Mesodermal cell (in vitro differentiated cells): Measurements from ENCODE around the gene TRMT1.
"Not testable (repeated sequence)": the region's sequence is repeated elsewhere in the genome, so short reads cannot be mapped to it uniquely, and the experiment has no call there.

Source experiments
- H3K27ac ChIP-seq: 2 replicates; pipeline ENCODE4 v1.7.0; 2013; ENCODE audit warnings: mild to moderate bottlenecking, low read depth, low read length, moderate library complexity; ENCODE audit not compliant: severe bottlenecking
- H3K36me3 ChIP-seq: 2 replicates; pipeline ENCODE4 v1.7.1; 2013; ENCODE audit warnings: mild to moderate bottlenecking, low read length, moderate library complexity; ENCODE audit not compliant: control insufficient read depth, insufficient read depth
- H3K4me1 ChIP-seq: one replicate; pipeline ENCODE4 v1.7.1; 2013; ENCODE audit warnings: mild to moderate bottlenecking, low read length; ENCODE audit not compliant: insufficient read depth, control insufficient read depth, poor library complexity, severe bottlenecking
- H3K4me3 ChIP-seq: 2 replicates; pipeline ENCODE4 v1.7.0; 2013; ENCODE audit warnings: low read length, control low read depth, mild to moderate bottlenecking; ENCODE audit not compliant: insufficient read depth, poor library complexity, severe bottlenecking; ENCODE audit errors: extremely low read depth
- H3K9me3 ChIP-seq: 2 replicates; pipeline ENCODE4 v1.7.1; 2013; ENCODE audit warnings: mild to moderate bottlenecking, low read length, moderate library complexity; ENCODE audit not compliant: control insufficient read depth
- WGBS, 2 experiments: methylation state at CpG; one replicate each; pipeline ENCODE4 v1.1.5; 2013; ENCODE audit warnings: missing lambda C conversion rate in 2 of 2; ENCODE audit not compliant: insufficient coverage in 2 of 2; 5-methylcytosine and 5-hydroxymethylcytosine counted together

Gene TRMT1

DNA sequence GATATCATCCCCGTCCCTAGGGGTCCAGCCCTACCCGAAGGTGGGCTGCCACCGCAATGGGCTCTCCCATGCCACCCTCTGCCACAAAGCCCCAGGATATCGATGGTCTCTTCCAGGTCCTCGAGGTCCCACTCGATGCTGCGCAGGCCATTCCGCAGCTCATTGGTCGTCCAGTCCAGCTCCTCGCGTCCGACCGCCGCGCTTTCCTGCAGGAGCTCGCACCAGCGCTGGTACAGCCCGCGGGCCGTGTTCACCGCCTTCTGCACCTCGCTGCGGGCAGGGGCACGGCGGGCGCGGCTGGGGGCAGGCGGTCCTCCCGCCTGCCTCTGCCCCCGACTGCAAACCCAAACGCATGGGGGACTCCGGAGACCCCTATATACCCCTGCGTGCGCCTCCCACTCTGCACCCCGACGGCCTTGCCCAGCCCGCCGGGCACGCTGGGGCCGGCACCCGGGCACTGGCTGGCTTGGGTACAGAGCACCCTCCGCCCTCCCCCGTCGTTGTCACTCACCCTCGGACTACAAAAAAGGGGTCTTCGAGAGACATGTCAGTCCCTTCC is 33.2 kb upstream of the TRMT1 start:
- H3K27ac ChIP-seq = peak overlapping the region; percentile 43
- no peaks in the 10 kb centered on the region for H3K4me1 ChIP-seq
- H3K4me3 ChIP-seq = peak overlapping the region; percentile 99
- H3K9me3 ChIP-seq = no peaks in the 10 kb centered on the region
- WGBS, 2 experiments = 0 to 1% methylated on average over 37 to 43 of the region's 46 CpGs
- H3K36me3 ChIP-seq = peaks cover 16% of the 10 kb centered on the region

DNA sequence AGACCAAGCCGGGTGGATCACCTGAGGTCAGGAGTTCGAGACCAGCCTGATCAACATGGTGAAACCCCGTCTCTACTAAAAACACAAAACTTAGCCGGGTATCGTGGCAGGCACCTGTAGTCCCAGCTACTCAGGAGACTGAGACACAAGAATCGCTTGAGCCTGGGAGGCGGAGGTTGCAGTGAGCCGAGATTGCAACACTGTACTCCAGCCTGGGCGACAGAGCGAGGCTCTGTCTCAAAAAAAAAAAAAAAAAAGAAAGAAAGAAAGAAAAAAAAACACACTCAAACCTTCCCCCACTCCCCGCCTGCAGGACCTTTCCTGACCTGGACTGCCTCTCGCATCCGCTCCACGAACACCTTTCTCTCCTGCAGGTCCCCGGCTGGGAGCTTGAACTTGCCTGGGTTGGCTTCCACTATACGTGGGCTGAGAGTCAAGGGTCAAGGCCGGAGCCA is 32.7 kb upstream of the TRMT1 start:
- 62 to 88% methylated on average over 5 to 14 of the region's 17 CpGs for WGBS, 2 experiments

DNA sequence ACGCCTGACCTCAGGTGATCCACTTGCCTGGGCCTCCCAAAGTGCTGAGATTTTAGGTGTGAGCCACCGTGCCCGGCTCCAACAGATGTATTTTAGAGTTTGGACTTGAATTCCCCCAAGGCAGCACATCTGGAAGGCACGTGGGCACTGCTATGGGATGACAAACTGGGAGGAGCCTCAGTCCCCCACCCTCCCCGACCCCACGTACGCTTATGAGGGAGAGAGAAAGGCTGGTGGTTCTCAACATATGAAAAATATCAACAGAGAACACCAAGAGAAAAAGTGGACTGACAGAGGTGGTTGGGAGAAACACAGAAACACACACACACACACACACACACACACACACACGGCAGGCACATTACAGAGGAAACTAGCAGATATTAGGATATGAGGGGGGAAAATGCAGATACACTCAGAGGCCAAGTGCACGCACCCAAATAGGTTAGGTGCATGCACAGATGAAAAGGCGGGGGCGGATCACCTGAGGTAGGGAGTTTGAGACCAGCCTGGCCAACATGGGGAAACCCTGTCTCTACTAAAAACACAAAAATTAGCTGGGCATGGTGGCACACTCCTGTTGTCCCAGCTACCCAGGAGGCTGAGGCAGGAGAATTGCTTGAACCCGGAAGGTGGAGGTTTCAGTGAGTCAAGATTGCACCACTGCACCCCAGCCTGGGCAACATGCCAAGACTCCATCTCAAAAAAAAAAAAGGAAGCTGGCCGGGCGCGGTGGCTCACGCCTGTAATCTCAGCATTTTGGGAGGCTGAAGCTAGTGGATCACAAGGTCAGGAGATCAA is 30.4 kb upstream of the TRMT1 start:
- Histone ChIP-seq H3K9me3 (no peaks in the 10 kb centered on the region), H3K27ac (no peak overlapping the region), H3K4me1 (no peaks in the 10 kb centered on the region), H3K4me3 (no peak overlapping the region), H3K36me3 (peaks cover 11% of the 10 kb centered on the region)
- WGBS, 2 experiments = 90 to 94% methylated on average over 7 to 8 of the region's 16 CpGs

More for the DNA sequence above, 32.7 kb upstream of the TRMT1 start:
- Histone ChIP-seq H3K4me3 (peak overlapping the region; percentile 99), H3K36me3 (peaks cover 16% of the 10 kb centered on the region)
- H3K27ac ChIP-seq, H3K9me3 ChIP-seq, H3K4me1 ChIP-seq: not testable (repeated sequence)

DNA sequence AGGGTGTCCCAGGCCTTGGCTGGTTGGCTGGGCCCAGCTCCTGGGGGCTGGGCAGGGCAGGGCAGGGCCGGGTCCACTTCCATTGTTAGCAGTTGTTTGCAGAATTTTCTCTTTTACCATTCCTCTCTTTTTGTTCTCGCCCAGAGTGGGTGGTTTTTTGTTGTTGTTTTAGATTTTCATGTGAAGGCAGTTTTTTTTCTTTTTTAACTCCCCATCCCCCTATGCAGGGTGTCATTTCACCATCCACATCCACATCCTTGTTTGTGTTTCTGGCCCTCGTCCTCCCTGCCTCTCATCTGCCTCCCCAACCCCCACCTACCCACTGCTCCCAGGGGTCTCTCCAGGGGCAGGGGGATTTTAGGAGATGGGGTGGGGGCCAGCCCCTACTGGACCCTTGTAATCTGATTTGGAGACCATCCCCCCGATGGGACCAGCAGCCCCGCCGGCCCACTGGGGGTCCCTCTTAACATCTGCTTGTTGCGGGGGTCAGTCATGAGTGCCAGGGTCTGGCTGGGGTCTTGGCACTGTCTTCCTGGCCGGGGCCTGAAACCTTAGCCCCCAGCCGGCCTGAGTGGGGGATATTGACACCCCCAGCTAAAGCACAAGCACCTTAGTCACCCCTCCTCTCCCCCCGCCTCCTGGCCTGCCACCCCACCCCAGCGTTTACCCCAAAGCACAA is 23.2 kb upstream of the TRMT1 start:
- H3K4me3 ChIP-seq = no peak overlapping the region
- H3K36me3 ChIP-seq = peaks cover 58% of the 10 kb centered on the region
- H3K9me3 ChIP-seq = no peaks in the 10 kb centered on the region
- H3K27ac ChIP-seq = no peak overlapping the region
- 90 to 100% methylated on average over 3 to 5 of the region's 11 CpGs for WGBS, 2 experiments
- no peaks in the 10 kb centered on the region for H3K4me1 ChIP-seq

DNA sequence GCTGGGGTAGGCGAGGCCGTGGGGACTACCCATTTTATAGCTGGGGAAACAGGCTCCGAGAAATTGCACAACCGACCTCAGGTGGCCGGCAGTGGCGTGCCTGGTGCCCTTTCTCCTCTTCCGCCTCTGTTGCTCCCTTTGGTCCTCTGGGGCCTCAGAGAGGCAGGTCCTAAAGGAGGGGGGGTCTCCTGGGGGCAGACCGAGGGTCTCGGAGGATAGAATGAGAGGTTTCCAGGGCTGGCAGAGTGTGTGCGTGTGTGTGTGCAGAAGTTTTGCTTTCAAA is 22.3 kb upstream of the TRMT1 start:
- H3K4me3 ChIP-seq = no peak overlapping the region
- no peak overlapping the region for H3K27ac ChIP-seq
- no peaks in the 10 kb centered on the region for H3K4me1 ChIP-seq
- 85 to 93% methylated on average over 4 to 7 of the region's 10 CpGs for WGBS, 2 experiments
- no peaks in the 10 kb centered on the region for H3K9me3 ChIP-seq
- peaks cover 59% of the 10 kb centered on the region for H3K36me3 ChIP-seq

DNA sequence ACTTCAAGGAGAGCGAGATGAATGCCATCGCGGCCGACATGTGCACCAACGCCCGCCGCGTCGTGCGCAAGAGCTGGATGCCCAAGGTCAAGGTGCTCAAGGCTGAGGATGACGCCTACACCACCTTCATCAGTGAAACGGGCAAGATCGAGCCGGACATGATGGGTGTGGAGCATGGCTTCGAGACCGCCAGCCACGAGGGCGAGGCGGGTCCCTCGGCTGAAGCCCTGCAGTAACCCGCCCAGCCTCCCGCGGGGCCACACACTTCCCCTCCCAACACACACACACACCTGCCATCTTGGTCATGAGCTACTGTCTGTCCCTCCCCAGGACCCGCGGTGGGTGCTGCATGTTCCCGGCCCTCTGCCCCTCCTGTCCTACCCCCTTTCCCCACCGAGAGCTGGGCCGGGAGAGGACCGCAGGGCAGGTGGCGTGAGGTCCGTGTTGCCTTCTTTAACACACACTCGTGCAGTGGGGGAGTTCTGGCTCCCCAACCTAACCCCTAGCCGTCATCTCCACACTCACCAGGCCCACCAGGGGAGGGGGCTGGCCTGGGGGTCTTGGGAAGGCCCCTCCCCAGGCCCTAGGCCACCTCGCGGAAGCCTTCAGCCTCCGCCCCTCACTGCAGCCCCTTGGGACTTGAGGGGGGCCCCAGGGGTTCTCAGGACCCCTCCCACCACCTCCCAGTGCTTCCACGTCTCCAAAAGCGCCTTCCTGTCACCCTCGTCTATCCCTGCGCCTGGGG is 21.8 kb upstream of the TRMT1 start:
- Histone ChIP-seq H3K36me3 (peaks cover 61% of the 10 kb centered on the region), H3K27ac (no peak overlapping the region), H3K4me1 (no peaks in the 10 kb centered on the region), H3K4me3 (no peak overlapping the region), H3K9me3 (no peaks in the 10 kb centered on the region)
- 95 to 96% methylated on average over 26 to 37 of the region's 40 CpGs for WGBS, 2 experiments

DNA sequence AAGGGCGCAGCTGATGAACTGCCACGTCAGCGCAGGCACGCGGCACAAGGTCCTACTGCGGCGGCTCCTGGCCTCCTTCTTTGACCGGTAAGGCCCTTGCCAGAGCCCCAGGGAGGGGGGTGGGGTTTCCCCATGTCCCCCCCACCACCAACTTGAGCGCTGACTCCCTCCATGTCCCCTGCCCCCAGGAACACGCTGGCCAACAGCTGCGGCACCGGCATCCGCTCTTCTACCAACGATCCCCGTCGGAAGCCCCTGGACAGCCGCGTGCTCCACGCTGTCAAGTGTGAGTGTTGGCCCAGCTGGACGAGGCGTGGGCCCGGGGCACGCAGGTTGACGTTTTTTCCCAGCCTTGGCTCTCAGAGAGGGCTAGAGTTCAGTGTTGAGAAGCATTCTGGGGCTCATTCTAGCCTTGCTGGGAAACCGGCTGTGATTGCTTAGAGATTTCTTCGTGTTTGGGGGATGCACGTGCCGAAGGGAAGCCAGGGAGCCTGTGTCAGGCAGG is 20.8 kb upstream of the TRMT1 start:
- Histone ChIP-seq H3K4me3 (no peak overlapping the region), H3K9me3 (no peaks in the 10 kb centered on the region), H3K4me1 (no peaks in the 10 kb centered on the region), H3K36me3 (peaks cover 71% of the 10 kb centered on the region), H3K27ac (no peak overlapping the region)
- 97 to 98% methylated on average over 18 to 26 of the region's 28 CpGs for WGBS, 2 experiments

DNA sequence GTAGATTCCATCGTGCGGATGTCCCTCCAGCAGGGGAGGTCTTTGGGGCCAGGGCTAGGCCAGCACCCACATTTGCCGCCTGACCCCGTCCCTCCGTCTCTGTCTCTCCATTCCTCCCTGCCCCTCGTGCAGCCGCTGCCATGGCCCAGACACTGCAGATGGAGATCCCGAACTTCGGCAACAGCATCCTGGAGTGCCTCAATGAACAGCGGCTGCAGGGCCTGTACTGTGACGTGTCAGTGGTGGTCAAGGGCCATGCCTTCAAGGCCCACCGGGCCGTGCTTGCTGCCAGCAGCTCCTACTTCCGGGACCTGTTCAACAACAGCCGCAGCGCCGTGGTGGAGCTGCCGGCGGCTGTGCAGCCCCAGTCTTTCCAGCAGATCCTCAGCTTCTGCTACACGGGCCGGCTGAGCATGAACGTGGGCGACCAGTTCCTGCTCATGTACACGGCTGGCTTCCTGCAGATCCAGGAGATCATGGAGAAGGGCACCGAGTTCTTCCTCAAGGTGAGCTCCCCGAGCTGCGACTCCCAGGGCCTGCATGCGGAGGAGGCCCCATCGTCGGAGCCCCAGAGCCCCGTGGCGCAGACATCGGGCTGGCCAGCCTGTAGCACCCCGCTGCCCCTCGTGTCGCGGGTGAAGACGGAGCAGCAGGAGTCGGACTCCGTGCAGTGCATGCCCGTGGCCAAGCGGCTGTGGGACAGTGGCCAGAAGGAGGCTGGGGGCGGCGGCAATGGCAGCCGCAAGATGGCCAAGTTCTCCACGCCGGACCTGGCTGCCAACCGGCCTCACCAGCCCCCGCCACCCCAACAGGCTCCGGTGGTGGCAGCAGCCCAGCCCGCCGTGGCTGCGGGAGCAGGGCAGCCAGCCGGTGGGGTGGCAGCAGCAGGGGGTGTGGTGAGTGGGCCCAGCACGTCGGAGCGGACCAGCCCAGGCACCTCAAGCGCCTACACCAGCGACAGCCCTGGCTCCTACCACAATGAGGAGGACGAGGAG is 18.8 kb upstream of the TRMT1 start:
- no peak overlapping the region for H3K4me3 ChIP-seq
- 96 to 97% methylated on average over 49 to 59 of the region's 60 CpGs for WGBS, 2 experiments
- H3K9me3 ChIP-seq = no peaks in the 10 kb centered on the region
- no peak overlapping the region for H3K27ac ChIP-seq
- H3K4me1 ChIP-seq = no peaks in the 10 kb centered on the region
- H3K36me3 ChIP-seq = peaks cover 73% of the 10 kb centered on the region

DNA sequence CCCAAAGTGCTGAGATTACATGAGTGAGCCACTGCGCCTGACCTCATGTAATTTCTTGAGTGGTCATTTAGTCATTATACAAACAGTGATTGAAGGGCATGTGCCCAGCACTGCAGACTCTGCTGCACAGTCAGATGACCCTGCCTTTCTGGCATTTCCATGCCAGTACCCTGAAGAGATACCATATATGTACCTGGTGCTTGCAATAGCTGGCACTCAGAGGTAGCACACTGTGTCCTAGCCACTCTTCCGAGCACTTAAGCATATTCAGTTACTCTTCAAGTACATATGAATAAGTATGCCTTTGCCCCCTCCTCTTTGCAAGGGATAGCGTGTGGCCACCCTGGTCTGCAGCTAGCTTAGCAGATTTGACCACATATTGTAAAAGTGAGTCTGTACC is 18.1 kb upstream of the TRMT1 start:
- peaks cover 72% of the 10 kb centered on the region for H3K36me3 ChIP-seq

More for the DNA sequence above, 18.1 kb upstream of the TRMT1 start:
- H3K4me1 ChIP-seq = no peaks in the 10 kb centered on the region
- H3K27ac ChIP-seq = no peak overlapping the region
- 100% methylated on average over 2 of the region's 3 CpGs for WGBS, 2 experiments
- H3K4me3 ChIP-seq = no peak overlapping the region
- H3K9me3 ChIP-seq = no peaks in the 10 kb centered on the region
